Hypothalamus (tissue), 51 donors: ENCODE results near the gene SMG9.
"Not testable (repeated sequence)": the region's sequence is repeated elsewhere in the genome, so short reads cannot be mapped to it uniquely, and the experiment has no call there.

ENCODE experiments used
- DNase-seq, 51 donors: peaks; one replicate each; lab custom pipeline; 2025; lab: John Stamatoyannopoulos, UW

SMG9 gene

DNA sequence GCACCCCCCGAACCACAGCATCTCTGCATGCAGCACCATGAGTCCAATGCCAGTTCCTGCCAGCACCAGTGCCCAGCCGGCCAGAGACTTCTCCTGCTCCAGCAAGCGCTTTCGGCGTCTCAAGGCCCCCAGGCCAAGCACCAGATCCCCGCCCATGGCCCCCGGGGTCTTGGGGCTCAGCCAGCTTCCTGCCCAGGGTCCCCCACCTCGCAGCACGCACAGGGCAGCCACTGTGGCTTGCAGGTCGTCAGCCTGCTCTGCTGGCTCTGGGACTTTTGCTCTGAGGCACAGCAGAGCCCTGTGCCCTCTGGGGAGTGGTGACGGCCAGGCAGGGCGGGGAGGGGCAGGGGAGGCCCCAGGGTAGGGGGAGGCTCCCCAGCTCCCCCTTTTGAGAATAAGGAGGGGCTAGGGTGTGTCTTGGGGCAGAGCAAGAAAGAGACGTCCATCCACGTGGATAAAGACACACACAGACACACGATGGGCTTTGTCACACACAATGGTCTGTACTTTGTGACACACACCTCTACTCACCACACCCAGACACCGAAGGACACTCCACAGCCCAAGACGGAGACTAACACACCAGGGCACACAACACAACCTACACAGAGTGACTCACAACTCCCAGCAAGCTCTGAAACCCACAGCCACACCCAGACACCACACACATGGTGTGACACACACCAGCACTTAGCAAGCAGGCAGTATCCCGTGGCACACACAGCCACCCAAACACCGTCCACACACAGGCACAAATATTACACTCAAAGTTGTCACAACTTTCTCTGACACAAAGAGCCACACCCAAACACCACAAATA lies 26.2 kb upstream of the SMG9 start, which contains the start of gene KCNN4:
Gene KCNN4, minus strand, starts transcription at position 268 of the 820 bp plus-strand sequence. Its CDS starts 112 bp downstream, at position 156.
- peak in 1 of 51 donors; percentile 30 for DNase-seq

DNA sequence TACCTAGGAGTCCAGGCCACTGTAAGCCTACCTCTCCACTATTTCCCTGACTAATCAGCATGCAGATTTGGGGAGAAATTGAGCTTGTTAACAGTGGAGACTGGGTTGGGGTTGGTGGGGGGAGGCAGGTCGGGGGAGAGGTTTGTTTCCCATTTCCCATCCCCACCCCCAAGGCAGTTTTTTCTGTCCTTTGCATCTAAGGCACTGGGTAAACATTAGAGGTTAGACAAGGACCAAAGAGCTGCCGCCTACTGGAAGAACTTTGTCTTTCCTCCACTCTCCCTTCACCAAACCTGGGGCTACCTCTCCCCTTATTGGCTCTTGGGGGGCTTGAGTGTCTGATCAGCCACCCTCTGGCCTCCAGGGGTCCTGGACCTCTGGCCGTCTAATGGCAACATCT lies 25.1 kb upstream of the SMG9 start:
- DNase-seq: no peak

DNA sequence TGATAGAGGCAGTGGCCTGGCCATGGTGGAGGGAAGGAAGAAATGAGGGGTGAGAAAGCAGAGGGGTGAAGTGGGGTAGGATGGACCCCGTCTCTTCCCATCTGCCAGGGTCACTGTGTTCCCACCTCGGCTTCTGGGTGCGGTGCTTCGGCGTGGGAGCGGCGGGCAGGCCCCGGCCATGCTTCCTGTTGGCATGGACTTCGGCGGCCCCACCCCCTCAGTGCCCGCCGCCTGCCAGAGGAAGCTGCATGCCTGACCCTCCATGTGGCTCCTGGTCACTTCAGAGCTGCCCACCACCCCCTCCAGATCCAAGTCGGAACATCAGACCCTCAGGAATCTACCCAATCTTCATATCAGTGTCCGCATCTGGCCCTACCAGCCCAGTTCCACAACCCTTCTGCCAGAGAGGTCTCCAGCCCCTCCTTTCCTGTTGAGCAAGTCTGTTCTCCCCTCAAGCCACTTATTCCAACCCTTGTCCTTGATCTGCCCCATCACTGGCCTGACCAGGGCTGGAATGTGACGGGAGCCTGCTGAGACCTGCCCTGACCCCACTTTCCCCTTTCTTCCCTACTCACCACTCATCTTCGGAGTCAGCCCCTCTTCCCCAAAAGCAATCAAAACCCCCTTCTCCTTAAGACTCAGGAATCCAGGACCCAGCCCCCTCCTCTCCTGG lies 24.5 kb upstream of the SMG9 start:
- DNase-seq: peak in 3 of 51 donors; percentile 11 to 13 (median 11)

DNA sequence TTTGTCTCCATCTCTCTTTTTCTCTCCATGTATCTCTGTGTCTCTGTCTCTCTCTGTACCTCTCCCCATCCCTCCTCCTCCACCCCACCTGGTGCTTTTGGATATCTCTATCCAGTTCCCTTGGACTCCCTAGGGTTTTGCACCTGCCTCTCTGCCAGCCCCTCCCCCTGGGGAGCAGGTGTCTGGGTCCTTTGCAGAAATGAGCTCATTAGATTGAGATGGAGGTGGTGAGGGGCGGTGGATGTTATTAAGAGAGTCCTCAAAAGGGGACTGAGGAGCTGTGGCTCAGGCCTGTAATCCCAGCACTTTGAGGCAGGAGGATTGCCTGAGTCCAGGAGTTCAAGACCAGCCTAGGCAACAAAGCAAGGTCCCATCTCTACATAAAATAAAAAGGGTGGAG lies 23.9 kb upstream of the SMG9 start:
- no peak for DNase-seq

DNA sequence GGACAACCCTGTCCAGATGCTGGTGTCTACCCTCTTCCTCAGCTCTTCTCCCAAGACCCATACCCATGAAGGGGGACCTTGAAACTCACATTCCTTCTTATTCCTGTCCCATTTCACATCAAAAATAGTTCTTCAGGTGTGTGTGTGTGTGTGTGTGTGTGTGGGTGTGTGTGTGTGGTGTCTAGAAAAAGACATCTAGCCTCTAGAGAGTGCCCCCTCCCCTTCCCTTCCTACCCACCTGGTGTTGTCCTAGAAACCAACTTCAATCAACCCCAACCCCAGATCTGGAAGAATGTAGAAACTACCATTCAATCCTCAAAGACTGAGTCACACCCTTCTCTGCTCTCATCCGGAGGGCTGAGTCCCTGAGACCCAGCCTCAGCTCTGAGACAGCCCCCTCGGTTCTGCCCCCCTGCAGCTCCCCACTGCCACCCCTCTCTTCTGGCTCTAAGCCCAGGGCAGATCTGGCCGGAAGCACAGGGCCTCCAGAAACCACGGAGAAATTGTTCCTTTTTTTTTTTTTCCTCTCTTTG lies 22.5 kb upstream of the SMG9 start:
- peak in 2 of 51 donors; percentile 7 to 15 for DNase-seq

DNA sequence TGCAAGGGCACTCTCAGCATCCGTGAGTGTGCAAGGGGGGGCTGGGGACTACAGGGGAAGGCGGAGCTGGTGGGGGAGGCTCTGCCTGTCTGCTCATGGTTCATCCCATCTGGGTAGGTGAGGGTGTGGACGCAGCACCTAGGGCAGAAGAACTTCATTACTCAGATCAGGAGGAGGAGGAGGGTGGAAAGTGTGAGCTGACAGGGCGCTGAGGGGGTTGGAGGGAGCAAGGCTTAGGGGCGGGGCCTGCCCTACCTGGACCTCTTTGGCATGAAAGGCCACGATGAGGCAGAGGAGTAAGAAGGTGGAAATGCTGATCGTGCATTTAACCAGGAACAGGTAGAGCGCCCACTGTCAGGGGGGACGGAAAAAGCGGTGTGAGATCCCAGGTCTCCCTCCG lies 21.5 kb upstream of the SMG9 start:
- no peak for DNase-seq

DNA sequence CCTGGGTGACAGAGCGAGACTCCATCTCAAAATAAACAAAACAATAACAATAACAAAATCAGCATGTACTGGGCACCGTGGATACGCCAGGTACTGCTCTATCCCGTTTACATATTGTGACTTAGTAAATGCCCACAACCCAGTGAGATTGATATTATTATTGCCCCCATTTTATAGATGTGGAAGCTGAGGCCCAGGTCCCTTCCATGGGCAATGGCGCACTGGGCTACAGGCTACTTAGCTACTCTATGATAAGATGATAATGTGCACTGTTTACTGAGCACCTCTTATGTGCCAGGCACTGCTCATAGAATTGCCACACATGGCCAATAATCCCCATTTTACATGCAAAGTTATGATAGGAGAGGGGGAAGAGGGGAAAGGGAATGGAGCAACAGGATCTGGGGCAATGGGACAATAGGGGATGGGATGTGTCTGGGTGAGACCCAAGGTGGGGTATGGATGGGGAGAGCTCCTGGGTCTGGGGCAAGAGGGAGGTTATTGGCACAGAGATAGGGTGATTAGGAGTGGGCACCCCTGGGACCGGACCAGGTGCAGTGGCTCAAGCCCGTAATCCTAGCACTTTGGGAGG lies 20.6 kb upstream of the SMG9 start:
- no peak for DNase-seq

DNA sequence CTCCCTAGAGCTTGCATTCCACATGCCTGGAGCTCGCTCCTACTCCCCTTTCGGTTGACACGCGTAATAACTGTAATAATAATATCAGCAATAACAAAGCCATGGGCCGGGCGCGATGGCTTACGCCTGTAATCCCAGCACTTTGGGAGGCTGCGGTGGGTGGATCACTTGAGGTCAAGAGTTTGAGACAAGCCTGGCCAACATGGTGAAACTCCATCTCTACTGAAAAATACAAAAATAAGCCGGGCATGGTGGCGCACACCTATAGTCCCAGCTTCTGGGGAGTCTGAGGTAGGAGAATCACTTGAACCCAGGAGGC lies 20.1 kb upstream of the SMG9 start:
- not testable (repeated sequence) for DNase-seq

DNA sequence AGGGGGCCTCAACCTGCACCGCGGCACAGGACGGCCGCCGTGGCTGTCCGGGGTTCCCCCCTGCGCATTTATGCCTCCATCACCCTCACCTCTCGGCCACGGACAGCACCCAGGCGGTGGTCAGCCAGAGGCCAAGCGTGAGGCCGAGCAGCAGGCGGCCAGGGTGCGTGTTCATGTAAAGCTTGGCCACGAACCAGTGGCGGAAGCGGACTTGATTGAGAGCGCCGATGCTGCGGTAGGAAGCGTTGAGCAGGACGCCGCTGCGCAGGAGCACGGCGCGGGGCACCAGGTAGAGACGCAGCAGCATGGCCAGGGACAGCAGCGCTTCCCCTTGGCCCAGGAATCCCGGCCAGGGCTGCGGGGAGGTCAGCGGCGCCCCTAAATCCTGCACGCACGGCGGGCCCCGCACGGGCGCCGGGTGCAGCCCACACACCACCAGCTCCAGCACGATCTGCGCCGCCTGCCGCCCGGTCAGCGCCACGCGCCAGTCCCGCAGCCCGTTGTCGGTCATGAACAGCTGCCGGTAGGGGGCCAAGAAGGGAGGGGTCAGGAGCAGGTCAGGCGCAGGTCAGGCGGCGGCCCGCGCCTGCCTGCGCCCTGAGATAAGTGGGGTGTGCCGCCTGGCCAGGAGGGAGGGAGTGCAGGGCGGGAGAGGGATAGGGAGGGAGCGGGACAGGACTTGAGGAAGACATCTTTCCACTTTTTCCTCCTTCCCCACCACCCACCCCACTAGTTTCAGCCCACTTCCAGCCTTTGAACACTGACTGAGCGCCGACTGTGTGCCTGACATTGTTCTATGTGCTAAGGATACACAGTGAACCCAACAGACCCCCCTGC lies 19.6 kb upstream of the SMG9 start:
- DNase-seq: peak in 31 of 51 donors; percentile 10 to 68 (median 30)

DNA sequence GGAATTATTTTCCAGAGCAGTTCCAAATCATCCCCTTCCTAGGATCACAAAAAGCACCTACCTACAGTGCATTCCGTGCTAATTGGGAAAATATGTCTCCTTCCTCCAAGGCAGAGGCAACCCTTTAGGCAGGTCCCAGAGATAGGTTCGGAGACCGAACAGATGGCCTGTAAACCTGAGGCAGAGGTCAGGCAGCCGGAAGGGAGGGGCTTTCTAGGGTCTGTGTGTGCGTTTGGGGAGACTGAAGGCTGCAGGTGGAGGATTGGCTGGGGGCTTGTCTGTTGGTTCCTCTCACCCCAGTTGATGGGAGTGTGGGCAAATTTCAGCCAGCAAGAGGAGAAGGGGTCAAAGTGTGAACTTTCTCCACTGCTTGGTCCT lies 19.0 kb upstream of the SMG9 start:
- no peak for DNase-seq

DNA sequence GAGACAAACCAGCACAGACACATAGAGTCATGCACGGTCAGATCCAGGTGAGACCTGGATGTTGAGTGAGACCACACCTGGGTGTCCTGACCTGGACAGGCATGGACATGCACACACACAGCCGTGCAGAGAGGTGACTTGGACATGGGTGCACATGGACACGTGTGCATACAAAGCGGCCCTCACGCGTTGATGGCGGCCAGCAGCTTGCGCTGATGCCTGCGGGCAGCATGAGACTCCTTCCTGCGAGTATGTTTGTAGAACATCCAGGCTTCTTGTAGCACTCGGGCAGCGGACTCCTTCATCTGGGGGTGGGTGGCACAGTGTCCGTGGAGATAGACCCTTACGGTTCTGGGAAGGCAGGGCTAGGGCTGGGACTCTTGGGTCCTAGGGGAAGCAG lies 14.5 kb upstream of the SMG9 start:
- no peak for DNase-seq

DNA sequence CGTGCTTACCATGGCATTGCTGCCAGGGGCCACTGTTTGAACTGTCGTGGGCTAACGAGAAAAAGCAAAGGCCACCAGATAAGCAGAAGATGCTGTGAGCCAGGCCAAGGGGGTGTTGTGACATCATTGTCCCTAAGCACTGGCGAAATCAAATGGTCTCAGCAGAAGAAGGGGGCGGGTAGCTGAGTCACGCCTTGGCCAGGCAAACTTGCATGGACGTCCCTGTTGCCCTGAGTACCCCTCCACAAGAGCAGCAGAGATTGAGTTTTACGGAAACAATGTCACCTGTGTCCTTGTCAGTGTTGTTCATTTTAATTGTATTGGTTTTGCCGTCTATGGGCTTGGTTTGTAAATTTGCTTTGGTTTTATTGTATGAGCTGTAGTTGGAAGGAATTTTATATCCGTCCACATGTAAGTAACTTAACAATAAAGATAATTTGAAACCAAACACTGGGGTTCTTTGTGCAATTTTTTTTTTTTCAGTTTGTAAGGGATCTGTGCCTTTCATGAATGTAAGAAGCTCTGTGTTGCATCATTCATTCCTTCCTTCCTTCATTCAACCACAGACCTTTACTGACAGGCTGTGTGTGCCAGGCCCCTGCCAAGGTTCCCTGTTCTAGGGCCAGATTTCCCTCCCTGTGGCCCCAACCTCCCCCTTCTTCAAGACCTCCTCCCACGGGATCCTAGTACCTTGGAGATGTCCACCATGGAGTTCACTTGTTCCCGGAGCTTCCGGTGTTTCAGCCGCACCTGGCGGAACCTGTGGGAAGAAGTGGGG lies 13.7 kb upstream of the SMG9 start:
- no peak for DNase-seq

DNA sequence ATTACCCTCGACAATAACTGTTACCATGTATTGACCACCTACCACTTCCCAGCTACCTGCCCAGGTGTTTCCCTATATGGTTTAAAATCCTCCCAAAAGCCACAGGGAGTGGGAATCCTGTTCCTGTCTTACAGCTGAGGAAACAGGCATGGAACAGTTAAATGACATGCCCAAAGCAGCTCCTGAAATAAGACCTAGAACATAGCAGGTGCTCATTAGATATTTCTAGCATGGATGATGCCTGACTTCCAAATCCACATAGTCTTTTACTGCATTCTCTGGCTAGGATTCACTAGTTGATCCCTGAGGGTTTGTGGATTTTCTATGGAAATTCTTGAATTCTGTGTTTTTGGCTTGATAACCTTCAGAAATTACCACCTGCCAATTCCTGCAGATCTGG lies 13.1 kb upstream of the SMG9 start:
- no peak for DNase-seq

DNA sequence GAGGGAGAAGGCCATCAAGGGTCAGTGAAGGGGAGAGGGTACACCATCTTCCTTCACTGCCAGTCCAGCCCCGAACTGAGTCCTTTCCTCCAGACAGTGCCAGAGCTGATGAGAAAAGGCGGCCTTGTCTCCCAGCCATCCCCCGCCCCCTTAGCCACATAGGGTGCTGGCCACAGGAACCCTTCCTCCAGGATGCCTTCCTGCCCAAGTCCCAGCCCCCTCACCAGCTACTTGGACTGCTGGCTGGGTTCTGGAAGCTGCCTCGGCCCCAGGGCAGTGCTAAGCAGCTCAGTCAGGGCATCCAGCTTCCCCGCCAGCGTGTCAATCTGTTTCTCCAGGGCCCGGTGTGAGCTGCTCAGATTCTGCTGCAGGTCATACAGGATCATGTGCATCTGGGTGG lies 12.6 kb upstream of the SMG9 start:
- DNase-seq: no peak

DNA sequence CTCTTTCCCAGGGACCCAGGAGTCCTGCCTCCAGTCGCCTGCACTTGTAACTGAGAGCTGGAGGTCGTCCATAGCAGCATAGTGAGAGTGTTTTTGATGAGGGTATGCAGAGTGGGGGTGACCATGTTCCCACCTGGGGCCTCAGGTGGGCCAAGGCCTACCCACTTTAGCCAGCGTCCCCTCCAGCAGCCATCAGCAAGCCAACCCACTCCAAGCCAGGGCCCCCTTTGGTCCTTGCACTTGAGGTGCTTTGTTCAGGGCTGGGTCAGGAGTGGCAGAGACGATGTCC lies 11.9 kb upstream of the SMG9 start:
- no peak for DNase-seq

DNA sequence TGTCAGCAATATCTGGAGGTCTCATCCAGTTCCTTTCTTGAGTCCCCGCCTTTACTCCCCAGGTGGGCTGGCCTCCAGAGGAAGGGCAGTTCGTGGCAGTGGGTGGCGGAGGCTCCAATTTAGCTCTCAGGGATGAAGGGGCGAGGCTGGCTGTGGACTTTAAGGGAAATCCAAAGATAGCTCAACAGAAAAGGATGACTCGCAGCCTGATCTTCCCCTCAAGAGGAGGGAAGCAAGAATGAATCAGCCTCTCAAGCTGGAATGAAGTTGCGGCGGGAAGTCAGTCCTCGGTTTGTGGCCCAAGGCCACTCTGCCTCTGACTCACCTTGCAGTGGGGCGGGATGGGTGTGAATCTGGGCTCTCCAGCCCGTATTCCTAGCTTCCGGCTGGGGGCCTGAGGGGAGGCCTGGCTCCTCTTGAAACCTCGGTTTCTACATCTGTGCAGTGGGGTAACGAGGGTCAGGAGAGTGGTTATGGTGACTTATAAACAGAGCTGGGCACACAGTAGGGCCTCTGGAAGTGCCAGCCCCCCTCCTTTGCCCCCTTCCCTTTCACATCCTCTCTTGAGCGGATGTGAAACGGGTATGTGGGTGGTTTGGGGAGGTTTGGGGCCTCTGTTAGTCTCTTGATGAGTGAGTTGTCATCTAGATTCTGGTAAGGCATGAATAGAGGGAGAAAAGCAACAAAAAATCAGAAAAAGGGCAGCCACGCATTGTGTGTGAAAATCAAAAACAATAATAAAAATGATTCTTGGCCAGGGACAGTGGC lies 10.5 kb upstream of the SMG9 start:
- DNase-seq: peak in 8 of 51 donors; percentile 9 to 62 (median 28)

DNA sequence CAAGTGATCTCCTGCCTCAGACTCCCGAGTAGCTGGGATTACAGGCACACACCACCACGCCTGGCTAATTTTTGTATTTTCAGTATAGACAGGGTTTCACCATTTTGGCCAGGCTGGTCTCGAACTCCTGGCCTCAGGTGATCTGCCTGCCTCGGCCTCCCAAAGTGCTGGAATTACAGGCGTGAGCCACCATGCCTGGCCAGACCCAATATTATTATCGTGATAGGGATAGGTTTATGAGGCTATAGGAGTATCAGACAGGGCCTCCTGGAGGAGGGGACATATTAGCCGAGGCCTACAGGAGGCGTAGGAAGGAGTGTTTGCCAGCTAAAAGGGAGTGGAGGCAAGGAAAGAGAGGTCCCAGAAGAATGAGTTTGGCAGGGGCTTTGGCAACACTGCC lies 9.9 kb upstream of the SMG9 start:
- not testable (repeated sequence) for DNase-seq

DNA sequence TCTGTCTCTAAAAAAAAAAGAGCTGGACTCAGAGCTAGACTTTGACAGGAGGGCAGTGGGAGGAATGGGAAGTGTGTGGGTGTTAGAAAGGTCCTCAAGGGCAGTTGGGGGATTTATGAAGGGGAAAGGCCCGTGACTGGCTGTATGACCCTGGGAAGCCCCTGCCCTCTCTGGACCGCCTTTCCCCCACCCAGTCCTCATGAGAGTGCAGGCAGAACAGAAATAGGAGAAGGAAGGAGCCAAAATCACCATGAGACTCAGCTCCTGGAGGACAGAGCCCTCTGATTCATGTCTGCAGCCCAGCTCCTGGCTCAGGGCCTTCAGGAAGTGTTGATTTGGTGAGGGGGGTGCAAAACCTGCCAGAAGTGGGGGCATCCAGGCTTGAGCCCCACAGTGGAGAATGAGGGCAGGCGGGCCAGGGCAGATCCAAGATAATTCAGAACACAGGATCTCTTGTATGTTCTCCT lies 8.7 kb upstream of the SMG9 start:
- no peak for DNase-seq

DNA sequence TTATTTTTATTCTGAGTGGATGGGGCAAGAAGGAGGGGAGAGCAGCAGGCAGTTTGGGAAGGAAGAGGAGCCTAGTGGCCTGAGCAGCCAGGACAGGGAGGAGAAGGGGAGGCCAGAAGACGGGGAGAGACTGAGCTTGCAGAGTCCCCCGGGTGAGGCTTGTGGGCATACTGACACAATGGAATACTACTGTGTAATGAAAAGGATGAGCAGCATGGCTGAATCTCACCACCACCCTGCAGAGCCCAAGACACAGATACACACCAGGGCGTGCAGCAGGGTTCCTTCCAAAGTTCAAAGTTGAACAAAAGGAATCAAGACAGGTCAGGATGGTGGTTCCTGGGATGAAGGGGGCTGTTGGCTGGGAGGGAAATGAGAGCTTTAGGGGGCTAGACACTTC lies 8.1 kb upstream of the SMG9 start:
- no peak for DNase-seq
